ENCODE data around the gene SETBP1.

Gene SETBP1

DNA sequence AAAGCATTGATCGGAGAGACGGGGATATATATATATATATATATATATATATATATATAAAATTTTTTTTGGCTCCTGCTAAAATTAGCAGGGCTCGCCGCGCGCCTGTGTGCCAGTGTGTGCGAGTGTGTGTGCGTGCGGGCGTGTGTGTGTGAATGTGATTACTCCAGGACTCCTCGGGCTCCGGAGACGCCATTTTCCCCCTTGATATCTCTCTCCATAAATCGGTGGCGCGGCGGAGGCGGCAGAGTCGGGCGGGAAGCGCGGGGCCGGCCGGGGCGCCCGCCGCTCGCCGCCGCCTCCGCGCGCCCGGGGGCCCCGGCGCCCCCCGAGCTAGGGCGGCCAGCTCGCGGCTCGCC lies 795 bp upstream of the SETBP1 start:
- DNase-seq, result peak; percentile 51

DNA sequence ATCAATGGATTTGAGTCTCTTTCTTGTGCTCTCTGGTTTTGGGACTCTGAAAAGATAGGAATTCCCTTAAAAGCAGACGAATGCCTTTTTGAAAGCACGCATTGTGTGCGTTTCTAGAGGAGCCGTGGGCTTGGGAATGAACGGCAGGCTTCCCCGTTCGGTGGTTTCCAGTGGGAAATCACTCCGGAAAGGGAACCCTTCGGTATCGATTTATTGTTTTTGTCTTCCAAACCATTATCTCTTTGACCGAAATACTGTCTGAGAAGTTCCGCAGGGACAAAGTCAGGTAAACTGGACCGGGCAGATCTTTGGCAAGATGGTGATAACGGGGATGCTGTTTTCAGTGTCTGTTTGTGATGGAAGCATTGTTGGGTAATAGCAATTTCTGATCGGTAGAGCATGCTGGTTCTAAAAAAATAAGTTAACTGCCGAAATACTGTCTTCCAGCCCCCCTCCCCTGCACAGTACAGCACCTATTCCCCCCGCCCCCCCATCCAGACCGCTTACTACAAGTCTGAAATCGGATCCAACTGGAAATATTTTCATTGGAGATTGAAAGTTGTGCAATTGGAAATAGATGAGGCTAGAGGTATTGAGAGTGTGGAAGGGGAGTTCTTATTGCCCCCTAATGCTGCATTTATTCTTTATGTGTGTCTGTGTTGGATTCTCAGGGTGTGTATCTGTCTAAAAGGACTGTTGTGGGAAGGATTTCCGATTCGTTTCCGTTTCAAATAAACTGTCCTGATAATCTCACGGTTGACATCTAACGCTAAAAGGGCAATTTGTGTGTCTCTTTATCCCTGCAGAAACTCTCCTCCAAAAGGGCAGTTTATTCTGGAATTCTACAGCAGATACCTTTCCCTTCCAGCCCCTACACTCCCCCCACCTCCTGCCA lies 635 bp downstream of the SETBP1 start:
- peak; percentile 38 for DNase-seq

GRCh38 chr18:44682201-44682870 lies 1.6 kb downstream of the SETBP1 start:
- no peak for DNase-seq

DNA sequence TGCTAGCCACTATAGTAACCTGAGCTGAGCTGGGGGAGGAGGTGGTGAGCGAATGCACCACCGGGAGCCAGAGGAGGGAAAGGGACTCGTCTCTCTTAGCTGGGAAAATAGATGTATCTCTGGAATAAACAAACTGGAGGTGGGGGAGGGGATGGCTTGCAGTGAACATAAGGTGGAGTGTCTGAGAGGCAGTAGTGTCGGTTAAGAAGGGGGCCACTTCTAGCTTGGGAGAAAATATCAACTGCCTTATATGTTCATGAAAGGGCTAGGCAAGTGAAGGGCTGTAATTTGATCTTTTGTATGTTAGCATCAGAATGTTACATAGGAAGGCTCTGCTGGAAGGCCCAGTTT lies 2.2 kb downstream of the SETBP1 start:
- DNase-seq, result no peak

- no peak for DNase-seq
Observed at GRCh38 chr18:44683556-44683955, 2.9 kb downstream of the SETBP1 start.

GRCh38 chr18:44685296-44685695 lies 4.6 kb downstream of the SETBP1 start:
- DNase-seq, result no peak

DNA sequence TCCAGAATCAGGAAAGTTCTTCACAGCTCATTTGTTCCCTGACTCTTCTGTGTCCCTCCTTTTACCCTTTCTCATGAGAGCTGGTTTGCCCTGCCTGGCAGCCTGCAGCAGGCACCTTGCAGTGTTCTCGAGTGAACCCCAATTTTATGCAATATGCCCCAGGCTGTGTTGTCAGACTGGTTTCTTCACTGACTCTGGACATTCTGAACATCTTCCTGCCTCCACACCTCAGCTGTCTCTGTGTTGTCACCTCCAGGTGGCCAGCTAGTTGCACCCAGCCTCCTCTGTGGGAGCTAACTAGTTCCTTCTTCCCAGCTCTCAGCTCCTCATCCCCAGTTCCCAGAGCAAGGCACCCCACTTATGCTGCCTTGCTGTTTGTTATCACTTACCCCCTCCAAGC lies 5.5 kb downstream of the SETBP1 start:
- no peak for DNase-seq

- no peak for DNase-seq
Observed at GRCh38 chr18:44687421-44687820, 6.7 kb downstream of the SETBP1 start.

DNA sequence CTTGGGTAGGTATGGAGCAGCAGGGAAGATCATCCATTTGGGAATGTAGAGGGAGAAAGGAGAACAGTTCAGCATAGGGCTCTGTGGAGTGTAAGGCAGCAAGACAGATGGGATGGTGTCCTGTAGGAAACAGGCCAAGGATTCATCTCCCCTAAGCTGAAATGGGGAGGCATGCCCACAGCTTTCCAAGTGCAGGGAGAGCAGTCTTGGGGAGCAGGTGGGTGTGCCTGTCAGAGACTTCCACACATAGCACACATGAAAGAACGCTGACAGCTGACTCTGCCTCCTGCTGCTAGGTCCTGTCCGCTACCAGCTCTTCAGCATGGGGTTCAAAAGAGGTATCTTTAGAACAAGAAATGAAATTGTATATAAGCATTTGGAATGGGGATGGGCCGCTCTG lies 9.0 kb downstream of the SETBP1 start:
- DNase-seq, result no peak

- no peak for DNase-seq
Observed at GRCh38 chr18:44691148-44691925, 10.6 kb downstream of the SETBP1 start.

DNA sequence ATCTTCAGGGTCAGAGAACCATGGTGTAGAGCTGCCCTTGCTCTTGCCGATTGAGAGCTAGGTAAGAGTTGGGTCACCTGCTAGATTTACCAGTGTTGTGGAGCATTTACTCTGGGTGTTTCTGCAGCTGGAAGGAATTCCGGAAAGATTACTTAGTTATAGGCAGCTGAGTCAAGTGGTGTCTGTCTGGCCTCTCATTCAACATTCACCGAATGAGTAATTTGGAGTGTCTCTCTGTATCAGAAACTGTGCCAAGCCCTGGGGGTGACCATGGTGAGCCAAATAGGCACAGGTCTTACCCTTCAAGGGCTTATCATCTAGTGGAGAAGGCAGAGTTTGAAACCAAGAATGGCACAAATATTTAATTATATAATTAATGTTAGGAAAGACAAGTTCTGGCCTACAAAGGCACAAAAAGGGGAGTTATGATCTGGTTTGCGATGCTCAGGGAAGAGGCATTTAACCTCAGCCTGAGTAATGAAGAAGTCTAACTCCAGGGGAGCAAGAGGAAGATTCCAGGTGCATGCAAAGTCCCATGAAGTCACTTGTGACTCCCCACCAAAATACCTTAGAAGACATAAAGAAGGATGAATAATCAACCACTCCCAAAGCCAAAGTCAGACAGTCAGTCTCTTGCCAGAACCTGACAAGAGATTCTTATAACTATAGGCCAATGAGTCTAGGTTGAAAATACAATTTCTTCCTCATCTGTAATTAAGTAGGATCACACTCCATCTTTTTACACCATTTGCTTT lies 12.5 kb downstream of the SETBP1 start:
- DNase-seq, result no peak

- DNase-seq, result no peak
Observed at GRCh38 chr18:44695503-44695902, 14.8 kb downstream of the SETBP1 start.

DNA sequence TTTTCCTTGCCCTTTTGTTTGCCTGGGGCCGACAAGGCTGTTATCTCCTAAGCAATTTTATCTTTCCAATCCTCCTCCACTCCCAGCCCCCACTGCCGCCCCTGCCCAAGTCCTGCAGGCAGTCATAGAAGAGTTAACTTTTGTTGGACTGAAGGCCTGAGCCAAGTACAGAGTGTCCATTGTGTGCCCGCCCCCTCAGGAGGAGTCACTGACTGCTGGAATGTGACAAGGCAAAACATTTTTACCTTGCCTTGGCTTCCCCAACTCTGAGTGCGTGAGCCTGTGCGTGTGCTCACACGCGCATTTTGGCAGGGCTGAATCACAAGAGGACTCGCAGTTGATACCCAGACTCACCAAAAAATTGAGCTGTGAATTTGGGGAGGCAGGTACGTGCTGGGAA lies 16.2 kb downstream of the SETBP1 start:
- no peak for DNase-seq

DNA sequence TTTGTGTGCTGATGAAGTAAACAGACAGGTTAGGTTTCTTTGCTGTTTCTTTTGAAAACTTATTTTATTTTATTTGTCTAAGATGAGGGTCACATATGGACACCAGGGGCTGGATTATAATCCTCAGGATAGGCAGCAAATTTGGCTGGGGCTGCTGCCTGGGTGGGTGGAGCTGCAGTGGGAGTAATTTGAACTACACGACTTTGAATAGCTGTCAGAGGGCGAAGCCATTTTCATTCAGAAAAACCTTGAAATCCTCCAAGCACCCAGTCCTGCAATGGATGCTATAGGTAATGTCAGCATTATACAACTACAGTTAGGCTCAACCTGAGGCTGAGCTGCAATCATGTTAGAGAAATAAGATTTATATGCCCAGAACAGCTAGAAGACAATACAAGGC lies 16.6 kb downstream of the SETBP1 start:
- no peak for DNase-seq

GRCh38 chr18:44698518-44698917 lies 17.8 kb downstream of the SETBP1 start:
- DNase-seq, result no peak

GRCh38 chr18:44699572-44700261 lies 19.0 kb downstream of the SETBP1 start:
- no peak for DNase-seq

DNA sequence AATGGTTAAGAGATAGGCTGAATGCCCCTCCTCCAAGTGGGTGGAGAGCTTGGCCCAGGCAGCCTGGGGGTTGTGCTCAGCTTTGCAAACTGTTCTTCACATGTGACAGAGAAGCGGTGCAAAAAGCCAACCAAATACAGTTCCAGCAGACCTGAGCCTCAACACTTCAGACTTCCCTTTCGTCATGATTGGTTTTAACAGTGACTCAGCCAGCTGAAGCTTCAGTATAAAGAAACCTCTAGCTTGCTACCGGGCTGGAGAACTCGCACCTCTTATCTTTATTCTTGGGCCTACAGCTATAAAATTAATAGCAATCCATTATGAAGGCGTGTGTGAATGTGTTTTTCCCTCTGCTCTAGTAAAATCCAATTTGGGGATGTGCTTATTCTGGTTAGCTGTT lies 20.0 kb downstream of the SETBP1 start:
- no peak for DNase-seq

DNA sequence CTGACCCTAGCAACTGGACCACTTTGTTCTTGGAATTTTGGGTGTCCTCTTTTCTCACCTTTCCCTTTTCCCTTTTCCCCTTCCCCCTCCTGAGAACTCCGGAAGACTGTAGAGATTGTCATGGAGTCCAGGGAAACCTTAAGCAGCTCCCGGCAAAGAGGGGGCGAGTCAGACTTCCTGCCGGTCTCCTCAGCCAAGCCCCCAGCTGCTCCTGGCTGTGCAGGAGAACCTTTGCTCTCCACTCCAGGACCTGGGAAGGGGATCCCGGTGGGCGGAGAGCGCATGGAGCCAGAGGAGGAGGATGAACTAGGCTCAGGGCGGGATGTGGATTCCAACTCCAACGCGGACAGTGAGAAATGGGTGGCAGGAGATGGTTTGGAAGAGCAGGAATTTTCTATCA lies 20.5 kb downstream of the SETBP1 start:
- no peak for DNase-seq

GRCh38 chr18:44702594-44702993 lies 21.9 kb downstream of the SETBP1 start:
- DNase-seq, result no peak

- no peak for DNase-seq
Observed at GRCh38 chr18:44704135-44704789, 23.6 kb downstream of the SETBP1 start.

DNA sequence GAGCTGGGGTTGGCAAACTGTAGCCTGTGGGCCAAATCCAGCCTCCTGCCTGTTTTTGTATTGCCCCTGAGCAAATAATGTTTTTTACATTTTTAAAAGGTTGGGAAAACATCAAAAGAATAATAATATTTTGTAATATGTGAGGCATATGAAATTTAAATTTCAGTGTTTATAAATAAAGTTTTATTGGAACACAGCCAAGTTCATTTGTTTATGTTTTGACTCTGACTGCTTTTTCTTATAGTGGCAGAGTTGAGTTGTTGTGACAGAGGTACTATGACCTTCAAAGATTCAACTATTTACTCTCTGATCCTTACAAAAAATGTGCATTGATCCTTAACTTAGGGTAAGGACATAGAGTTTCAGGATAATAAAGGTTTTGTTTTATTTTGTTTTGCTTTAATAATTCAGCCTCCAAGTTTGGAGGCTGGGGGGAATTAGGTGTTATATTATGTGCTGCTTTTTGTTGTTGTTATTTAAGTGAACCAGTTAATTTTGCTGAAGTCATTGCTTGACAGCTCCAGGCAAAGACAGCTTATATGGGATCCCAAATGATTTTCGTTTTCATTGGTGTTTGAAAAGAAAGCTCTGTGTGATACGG lies 24.5 kb downstream of the SETBP1 start:
- no peak for DNase-seq

All from midbrain (tissue), 1 donor.